Activated effector memory CD4-positive, alpha-beta T cell treated with Interleukin-2 at 50 U/mL for 16 hours (primary cell): ENCODE results near the gene UTP3.
"Not testable (repeated sequence)": the region's sequence is repeated elsewhere in the genome, so short reads cannot be mapped to it uniquely, and the experiment has no call there.

Source experiments
- DNase-seq: peaks from one replicate; pipeline ENCODE4 v3.0.0-alpha.2; 2020

Gene UTP3, protein sequence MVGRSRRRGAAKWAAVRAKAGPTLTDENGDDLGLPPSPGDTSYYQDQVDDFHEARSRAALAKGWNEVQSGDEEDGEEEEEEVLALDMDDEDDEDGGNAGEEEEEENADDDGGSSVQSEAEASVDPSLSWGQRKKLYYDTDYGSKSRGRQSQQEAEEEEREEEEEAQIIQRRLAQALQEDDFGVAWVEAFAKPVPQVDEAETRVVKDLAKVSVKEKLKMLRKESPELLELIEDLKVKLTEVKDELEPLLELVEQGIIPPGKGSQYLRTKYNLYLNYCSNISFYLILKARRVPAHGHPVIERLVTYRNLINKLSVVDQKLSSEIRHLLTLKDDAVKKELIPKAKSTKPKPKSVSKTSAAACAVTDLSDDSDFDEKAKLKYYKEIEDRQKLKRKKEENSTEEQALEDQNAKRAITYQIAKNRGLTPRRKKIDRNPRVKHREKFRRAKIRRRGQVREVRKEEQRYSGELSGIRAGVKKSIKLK

DNA sequence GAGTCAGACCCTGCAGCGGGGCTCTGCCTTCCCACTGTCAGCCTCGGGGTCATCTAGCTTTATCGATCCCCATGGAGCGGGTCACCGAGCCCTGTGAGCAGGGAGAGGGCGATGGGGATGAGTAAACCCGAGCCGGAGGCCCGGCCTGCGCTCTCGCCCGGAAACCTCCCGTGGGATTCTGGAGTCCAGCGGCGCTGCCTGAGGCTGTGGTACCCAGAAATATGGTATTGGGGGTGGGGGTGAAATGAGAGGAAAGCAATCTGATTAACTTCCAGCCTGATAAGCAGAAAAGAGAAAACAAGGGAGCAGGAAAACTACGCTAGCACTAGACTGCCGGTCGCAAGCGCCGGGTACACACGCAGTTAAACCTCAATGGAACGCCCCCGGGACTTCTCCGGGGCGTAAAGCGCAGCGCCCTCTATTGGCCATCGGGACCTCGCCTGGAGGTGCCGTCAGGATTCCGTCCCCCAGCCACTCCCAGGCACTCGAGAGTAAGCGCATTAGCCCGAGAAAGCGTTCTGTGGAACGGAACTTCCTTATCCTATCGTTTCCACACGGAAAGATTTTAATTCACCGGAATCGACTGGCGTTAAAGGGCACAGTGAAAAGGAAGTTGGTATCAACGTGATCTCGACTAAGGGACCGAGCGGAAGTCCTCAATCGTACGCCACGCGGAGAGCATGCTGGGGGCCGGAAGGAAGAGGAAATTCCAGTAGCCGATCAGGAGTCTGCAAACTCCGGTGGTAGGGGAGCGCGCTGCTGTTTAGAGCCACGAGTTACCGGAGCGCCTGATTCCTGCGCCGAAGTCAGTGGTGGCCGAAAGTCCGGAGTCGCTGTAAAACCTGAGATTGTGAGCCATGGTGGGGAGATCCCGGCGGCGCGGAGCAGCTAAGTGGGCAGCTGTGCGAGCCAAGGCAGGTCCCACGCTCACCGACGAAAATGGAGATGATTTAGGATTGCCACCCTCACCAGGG lies at the start of gene UTP3:
TSS of gene UTP3 (plus strand) at position 712 of the 974 bp plus-strand sequence. CDS start at position 858, 146 bp downstream.
- DNase-seq = peak; percentile 88

DNA sequence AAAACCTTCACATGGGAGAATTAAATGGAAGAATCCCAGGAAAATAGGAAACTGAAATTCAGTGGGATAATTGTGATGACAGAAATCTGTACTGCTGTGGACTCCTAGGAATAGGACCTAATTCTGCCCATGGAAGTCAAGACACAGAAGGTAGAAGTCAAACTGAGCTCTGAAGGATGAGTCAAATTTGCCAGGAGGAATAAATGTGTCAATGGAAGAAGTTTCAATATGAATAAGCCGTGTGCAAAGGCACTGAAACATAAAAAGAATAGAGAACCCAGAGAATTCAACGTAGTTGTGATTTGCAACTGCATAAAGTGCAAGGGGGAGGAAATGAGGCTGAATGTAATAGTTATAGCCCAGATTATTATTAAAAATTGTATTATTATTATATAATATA lies 48.1 kb upstream of the UTP3 start:
- no peak for DNase-seq

DNA sequence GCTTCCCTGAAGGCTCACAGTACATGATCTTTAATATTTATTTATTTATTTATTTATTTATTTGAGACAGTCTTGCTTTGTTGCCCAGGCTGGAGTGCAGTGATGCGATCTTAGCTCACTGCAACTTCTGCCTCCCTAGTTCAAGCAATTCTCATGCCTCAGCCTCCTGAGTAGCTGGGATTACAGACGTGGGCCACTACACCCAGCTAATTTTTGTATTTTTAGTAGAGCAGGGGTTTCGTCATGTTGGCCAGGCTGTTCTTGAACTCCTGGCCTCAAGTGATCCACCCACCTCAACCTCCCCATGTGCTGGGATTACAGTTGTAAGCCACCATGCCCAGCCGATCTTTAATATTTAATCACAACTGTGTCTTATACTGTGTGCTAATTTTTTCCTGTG lies 37.6 kb upstream of the UTP3 start:
- DNase-seq = not testable (repeated sequence)

DNA sequence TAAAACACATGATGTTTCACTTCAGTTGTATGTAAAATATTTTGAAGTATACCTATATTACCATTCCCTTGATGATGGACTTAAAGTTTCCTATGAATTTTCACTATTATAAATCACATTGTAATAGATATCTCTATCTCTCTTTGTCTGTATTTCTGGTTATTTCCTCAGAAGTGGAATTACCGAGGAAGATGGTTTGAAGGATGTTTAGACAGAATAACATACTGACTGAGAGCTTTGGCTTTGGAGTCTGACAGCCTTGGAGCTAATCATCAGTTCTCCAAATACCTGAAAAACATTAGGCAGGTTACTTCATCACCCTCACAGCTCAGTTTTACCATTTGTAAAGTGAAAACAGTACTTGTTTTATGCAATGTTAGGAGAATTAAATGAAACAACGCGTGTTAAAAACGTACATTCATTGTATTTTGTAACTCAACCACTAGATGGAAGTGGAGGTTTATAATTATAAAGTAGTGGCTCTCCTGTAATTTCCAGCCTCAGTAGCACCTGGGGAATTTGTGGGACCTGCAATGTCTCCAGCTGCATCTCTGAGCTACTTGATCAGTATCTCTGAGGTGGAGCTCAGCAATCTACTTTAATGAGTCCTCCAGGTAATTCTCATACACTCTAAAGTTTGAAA lies 36.3 kb upstream of the UTP3 start:
- no peak for DNase-seq

DNA sequence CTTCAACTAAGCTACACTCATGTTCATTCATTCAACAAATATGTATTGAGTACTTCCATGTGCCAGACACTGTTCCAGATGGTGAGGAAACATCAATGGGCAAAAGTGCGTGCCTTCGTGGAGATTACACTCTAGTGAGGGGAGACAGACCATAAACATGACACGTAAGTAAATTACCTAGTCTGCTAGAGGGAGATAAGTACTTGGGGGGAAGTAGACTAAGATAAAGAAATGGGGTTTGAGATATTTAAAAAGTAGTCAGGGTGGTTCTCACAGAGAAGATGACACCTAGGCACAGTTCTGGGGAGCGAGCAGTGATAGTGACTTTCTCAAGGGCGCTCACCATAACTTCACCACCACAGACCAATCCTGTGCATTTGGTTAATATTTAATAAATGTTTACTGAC lies 33.7 kb upstream of the UTP3 start:
- no peak for DNase-seq

DNA sequence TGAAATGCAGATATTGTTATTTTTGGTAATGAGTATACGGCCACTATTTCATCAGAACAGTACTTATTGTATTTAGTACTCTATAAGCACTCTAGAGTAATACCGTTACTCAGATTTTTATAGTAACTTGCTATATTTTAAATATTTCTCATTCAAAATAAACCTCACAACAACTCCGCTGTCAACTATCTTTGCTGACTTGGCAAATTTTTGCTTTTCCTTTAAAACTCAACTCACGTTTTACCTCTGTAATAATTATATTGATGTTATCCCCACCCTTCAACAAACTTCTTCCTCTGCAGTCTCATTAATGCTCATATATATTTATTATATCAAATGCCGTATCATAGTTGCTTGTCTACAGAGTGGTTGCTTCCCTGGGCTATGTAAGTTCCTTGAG lies 31.0 kb upstream of the UTP3 start:
- DNase-seq = no peak

DNA sequence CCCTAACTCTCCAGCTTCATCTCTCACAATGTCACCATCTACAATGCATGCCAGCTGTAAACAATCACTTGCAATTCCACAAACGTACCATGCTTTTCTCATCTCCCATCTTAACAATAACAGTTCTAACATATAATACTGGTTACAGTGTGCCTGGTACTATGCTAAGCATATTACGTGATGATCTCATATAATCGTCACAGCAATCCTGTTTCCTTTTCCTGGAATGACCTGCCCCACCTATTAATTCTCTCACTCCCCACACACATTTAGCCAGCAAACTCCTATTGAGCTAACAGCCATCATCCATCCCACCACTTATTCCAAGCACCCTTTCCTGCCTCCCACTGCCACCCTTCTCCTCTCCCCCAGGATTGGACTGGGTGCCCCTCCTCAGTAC lies 29.9 kb upstream of the UTP3 start:
- DNase-seq = no peak

DNA sequence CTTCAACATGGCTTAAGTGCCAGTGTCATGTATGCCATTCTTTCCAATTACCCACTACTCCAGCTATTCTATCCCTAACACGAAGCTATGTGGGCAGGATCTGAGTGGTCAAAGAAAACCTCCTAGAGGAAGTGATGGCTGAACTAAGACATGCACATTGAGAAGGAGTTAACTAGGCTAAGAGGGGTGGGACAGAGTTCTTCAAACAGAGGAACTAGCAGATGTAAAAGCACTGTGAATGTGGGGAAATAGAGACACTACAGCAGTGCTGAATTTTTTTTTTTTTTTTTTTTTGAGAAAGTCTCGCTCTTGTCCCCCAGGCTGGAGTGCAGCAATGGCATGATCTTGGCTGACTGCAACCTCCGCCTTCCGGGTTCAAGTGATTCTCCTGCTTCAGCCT lies 28.2 kb upstream of the UTP3 start:
- no peak for DNase-seq

DNA sequence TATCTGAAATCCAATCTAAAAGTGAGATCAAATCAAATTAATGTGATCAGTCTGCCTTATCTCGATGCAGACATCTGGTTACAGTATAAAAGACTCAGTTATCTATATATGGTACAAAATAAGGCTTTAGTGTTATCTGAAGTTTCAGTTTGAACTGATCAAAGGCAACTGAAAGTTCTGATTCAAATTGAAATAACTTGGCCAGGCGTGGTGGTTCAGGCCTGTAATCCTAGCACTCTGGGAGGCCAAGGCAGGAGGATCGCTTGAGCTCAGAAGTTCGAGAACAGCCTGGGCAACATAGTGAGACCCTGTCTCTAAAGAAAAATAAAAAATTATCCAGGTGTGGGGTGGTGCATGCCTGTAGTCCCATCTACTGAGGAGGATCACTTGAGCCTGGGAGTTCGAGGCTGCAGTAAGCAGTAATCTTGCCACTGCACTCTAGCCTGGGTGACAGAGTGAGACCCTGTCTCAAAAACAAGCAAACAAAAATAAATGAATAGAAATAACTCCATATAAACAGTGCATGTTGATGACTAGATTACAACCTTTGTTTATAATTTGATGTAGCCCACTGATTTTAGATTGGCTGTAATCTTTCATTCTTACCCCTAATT lies 26.9 kb upstream of the UTP3 start:
- DNase-seq = not testable (repeated sequence)

DNA sequence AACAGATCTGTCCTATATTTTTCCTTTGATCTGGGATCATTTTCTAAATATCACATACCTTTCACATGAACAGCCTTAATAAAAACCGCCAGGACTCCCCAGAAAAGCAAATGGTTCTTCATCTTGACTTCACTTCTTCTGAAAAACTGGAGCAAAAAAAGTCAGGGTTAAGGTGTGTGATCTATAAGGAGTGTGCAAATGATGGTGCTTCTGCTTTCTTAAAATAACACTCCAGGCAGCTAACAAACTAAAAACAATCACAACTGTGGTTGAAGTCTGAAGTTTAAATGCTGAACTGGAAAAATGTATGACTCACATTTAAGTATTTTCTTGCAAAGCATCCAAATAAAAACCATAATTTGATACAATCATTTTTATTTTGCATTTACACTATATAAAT lies 22.0 kb upstream of the UTP3 start, which contains the start of gene JCHAIN:
TSS of gene JCHAIN (minus strand) at position 140 of the 400 bp plus-strand sequence. CDS start at position 122, 18 bp downstream.
- no peak for DNase-seq

DNA sequence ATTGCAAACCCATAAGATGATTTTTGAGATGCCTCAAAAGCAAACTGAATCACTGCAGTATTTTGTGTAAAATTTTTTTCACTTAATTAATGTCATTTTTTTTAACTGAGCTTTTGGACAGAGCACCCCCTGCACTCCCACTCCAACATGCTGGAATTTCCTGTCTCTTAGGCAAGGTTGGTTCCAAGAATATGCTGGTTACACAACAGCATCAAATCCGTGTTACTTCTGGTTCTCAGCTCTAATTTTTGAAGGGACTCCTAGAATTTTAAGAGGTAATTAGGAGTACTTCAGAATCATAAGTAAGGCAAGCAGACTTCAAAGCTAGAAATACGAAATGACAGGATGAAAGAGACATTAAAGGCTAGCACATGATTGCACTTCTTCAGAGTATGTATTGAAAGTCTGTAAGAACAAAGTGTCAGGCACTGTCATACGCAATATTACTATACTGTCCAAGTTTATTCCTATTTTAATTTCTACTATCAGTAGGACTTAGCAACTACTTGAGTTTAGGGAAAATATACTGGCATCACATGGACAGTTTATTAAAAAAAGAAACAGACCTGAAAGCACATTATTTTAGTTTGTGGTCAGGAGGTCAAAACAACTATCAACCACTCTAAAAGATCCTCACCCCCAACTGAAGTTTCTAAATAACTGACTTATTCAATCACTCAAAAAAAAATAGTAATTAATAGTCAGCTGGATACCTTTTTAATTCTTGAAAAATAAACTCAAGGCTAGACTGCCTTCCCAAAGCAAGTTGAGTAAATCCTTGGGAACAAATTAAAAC lies 20.4 kb upstream of the UTP3 start:
- no peak for DNase-seq

DNA sequence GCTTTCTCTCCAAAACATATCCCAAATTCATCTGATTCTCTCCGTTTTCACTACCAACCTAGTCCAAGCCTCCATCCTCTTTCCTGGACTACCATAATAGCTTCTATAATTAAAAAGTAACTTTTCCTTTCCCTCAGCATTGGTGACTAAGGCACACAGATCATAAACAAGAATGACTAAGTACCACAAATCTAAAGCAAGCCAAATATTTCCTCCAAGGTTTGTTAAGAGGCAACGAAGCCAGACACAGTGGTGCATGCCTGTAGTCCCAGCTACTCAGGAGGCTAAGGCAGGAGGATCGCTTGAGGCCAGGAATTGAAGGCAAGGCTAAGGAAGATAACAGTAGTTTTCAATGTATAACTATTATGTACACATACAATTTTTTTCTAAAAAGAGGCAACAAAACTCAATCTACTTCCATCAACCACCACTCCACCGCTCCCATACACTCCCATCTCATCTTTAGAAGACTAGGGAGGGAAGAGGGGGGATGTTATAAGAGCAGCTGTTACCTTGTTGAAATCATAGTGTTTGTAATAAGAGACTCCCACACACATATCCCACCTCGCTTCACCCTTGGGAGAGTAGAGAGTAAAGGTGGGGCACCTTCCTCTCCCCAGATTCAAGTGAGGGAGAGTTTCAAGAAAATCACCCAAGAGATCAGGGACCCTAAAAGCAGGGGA lies 17.9 kb upstream of the UTP3 start:
- no peak for DNase-seq

DNA sequence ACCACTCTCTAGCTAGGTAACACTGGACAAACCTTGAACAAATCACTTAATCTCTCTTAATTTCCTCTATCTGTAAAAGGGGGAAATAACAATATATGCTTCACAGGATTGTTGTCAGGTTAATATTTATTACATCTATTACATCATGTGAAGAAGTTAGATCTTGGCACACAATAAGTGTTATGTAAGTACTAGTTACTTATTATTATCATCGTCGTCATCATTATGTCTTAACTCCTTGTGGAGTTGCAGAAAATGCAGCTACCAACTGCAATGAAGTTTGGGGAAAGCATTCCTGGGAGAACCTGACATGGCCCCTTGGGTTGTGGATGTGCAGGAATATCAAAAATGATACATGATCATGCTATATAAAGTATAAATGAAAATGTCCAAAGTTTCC lies 17.2 kb upstream of the UTP3 start:
- DNase-seq = no peak

DNA sequence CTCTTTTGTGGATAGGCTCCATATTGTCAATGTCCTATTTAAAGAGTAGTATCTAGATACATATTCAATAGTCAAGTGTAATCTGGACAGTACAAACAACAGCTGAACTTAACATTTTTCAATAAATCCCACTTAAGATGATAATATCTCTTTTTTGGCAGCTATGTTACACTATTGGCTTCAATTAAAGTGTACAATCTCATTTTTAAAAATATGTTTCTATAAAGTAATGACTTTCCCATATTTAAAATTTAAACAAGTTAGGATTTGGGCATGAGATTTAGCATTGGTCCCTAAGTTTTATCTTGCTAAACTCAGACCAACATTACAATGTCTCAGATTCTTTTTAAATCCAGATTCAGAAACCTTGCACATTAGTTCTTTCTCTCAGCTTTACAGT lies 14.1 kb upstream of the UTP3 start:
- DNase-seq = no peak

DNA sequence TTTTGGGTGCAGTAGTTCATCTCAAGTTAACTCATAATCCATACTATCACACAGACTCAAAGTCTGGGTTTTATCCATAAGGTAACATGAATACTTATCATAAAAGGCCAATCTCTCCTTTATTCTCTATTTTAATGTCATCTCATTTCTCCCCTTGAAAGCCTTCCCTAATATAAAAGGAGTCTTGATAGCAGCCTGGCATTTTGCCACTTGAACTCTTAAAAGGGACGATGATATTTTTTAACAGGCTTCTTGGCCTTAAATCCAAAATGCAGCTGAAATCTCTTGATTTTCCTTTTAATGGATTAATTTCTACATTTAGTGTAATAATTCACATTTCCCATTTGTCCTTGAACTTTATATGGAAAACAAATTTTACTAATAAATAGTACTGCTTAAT lies 13.6 kb upstream of the UTP3 start:
- DNase-seq = no peak

DNA sequence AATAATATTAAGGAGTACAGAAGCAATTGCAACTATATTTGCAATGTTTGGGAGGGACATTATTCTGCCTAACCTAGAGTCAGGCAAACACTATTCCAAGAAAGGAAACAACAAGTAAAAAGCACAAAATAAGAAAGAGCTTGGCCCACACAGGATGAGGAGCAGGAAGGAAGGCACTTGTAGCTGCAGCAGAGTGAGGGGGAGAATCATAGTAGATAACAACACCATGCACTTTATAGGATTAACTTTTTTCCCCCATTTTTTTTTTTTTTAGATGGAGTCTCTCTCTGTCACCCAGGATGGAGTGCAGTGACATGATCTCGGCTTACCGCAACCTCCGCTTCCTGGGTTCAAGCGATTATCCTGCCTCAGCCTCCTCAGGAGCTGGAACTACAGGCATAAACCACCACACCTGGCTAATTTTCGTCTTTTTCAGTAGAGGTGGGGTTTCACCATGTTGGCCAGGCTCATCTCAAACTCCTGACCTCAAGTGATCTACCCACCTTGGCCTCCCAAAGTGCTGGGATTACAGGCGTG lies 11.7 kb upstream of the UTP3 start:
- no peak for DNase-seq

DNA sequence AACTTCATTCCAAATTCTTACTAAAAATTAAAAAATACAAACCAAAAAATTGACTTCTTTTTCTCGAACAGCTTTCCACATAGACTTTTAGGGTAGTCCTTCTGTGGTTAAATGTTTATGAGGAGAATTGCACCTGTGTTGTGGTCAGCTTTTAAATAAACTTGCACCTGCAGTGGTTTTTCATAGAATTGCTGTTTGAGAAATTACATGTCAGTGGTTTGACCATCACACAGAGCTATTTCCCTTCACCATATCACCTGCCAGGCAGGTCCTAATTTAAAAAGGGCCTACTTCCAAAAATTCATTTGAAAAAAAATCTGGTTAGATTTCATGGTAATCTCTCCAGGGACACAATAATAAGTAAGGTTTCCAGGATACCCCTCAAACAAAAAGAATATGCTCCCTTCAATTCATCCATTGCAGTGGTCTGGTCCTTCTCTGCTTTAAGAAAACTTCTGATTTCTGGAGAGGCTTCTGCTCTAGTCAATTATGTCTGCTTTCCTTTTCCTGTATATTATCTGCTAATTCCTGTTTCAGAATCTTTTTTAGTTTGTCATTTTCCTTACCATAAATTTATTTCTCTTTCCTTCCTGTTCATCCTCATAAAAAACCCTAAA lies 9.8 kb upstream of the UTP3 start:
- no peak for DNase-seq

DNA sequence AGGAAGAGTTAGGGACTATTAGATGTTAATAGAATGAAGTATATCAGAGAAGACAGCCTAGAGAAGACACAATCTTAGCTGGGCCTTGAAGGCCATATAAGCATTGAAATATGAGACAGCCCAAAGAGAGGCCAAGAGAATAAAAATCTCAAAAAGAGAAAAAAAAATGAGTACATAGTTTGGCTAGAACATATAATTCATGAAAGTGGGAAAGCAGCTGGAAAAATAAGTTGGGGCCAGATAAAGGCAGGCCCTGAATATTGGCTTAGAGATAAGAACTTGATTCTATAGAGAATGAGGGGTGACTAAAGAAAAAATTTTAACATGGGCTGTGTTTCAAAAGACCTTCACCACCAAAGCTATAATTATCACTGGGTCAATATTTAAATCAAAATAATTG lies 7.4 kb upstream of the UTP3 start:
- no peak for DNase-seq

DNA sequence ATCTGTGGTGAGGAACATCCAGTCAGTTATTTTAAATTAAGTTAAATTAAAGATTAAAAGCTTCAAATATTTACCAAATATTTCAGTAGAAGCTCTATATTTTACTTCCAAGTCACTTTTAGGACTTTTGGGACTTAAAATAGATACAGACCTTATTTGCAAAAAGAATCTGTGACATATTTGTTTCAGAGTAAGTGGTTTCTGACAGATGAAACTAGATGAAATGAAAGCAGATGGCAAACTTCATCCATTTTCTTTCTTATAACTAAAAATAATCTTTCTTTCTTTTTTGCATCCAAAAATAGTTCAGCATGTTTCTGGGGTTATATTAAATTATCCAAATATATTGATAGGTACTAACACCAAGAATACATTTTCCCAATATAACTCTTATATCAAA lies 6.6 kb upstream of the UTP3 start:
- DNase-seq = no peak

DNA sequence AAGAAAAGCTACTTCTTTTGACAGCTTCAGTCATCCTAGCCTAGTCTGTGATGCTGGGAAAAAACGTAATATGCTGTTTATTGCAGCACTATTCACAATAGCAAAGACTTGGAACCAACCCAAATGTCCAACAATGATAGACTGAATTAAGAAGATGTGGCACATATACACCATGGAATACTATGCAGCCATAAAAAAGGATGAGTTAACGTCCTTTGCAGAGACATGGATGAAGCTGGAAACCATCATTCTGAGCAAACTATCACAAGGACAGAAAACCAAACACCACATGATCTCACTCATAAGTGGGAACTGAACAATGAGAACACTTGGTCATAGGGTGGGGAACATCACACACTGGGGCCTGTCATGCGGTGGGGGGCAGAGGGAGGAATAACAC lies 6.2 kb upstream of the UTP3 start:
- not testable (repeated sequence) for DNase-seq
